NCI-H526 treated with DMSO at 0.1 percent for 48 hours (cell line): Measurements from ENCODE around the gene OMP.
A peak's percentile ranks its signal among the peaks of the same experiment; 100 is the strongest.

ENCODE experiments used
- DNase-seq: peaks from one replicate; lab custom pipeline; 2025; lab: John Stamatoyannopoulos, UW

The OMP gene

DNA sequence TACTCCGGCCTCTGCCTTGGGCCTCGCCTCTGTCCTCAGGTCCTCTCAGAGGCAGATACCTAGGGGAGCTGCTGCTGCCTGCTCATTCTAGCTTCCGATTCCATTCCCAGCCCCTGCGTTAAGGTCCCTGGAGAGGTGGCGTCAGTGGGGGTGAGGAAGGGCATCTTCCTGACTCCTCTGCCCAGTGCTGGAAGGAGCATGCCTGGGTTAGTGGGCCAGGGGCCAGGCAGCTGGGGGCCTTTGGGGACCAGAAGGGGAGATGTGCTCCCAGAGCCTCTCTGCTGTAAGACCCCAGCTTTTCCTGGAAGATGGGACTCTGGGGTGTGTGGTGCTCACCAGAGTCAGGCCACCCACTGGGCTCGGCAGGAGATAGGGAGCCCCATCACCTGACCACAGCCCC lies 21.8 kb downstream of the OMP start:
- DNase-seq, result no peak

DNA sequence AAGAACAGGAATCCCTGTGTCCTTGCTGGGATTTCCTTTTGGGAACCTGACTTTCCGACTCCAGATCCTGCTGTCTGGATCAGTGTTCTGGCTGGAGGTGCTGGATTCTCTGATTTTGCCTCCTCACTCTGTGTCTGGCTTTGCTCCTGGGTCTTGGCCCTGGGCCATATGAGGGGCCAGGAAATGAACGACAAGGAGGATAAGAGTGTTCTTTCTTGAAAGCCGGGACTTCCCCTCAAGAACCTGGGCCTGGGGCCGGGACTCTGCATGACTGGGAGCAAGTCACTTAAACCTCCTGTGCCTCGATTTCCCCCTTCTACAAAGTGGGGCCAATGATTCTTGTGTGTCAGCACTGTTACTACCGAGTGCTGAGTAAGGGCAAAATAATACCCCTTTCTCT lies 22.6 kb downstream of the OMP start:
- no peak for DNase-seq

DNA sequence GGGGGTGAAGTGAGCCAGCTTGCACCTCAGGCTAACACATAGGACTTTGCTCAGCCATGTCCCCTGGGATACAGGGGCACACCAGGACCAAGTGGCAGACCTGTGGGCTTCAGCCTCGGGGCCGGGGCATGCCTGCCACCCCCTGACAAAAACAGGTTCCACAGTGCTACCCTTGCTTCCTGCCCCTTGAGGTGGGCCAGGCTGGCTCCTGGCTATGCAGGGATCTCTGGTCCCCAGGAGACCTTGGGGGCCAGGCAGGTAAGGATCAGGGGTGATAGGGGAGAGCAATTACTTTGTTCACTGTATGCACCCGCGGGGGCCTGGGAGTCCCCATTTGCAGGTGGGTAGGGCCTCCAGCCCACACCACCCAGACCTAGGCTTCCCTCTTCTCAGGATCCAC lies 23.1 kb downstream of the OMP start:
- no peak for DNase-seq

DNA sequence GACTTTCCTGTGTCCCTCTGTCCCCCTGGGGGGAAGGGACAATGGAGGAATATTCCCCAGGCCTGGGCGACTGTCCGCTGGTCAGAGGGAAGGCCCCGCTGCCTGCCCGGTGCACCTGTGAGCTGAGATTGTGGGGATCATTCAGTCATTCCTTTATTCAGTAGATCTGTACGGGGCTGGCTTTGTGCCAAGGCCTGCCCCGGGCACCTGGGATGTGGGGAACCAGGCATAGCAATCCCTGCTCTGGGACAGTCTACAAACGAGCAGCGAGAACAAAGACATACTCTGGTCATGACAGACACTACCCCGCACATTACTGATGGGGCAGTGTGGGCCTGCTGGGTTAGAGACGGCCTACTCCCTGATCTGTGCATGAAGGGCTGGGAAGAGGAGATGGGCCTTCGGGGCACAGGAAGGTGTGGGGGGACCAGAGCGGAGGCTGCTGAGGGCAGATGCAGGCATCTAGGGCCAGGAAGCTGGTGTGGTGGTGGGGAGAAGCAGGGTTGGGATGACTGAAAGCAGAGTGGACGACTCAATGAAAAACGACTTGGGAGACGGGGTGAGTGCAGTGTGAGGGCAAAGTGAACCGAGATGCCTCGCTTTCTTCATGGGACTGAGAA lies 23.6 kb downstream of the OMP start:
- no peak for DNase-seq

DNA sequence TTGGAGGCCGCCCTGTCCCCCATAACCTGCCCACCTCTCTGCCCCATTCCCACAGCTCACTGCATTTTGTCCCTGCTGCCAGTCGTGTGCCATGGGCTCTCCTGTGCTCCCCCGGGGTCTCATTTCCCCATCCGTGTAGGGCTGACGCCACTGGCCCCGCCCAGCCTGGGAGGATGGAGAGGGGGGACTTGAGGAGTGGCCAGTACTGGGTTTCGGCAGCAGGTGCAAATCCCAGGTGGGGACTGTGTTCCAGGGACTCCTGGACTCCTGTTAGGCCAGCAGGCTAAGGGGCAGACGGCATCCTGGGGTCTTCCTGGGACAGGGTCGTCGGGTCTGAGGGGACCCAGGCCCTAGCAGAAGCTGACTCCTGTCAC lies 24.2 kb downstream of the OMP start:
- no peak for DNase-seq

DNA sequence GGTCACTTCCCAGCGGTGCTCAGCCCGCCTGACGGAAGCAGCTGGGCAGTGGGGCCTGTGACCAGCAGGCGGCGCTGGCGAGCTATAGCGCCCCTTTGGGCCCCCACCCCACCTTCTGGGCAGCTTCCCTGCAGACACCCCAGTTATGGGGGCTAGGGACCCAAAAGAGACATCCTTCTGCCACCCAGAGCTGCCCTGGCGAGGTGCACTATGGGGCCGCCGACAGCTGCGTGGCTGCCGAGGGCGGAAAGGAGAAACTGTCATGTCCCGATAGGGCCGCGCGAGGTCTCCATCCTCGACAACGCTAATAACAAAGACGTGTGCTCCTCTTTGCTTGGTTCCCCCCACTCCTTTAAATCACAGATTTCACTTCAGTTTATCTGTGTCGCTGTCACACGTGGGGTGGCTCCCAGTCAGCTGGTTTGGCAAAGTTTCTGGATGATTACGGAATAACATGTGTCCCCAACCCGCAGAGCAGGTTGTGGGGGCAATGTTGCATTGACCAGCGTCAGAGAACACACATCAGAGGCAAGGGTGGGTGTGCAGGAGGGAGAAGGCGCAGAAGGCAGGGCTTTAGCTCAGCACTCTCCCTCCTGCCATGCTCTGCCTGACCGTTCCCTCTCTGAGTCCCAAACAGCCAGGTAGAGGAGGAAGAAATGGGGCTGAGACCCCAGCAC lies 24.7 kb downstream of the OMP start:
- DNase-seq, result peak; percentile 28

DNA sequence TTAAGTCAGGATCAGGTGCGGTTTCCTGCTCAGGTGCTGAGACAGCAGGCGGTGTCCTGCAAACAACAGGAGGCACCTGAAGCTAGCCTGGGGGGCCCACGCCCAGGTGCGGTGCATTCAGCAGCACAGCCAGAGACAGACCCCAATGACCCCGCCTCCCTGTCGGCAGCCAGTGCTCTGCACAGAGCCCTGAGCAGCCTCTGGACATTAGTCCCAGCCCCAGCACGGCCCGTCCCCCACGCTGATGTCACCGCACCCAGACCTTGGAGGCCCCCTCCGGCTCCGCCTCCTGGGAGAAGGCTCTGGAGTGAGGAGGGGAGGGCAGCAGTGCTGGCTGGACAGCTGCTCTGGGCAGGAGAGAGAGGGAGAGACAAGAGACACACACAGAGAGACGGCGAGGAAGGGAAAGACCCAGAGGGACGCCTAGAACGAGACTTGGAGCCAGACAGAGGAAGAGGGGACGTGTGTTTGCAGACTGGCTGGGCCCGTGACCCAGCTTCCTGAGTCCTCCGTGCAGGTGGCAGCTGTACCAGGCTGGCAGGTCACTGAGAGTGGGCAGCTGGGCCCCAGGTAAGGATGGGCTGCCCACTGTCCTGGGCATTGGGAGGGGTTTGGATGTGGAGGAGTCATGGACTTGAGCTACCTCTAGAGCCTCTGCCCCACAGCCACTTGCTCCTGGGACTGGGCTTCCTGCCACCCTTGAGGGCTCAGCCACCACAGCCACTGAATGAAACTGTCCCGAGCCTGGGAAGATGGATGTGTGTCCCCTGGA lies 25.5 kb downstream of the OMP start, which contains the start of gene MYO7A:
TSS of gene MYO7A (plus strand) at position 327 of the 772 bp plus-strand sequence. CDS start 2,389 bp downstream, outside the sequence.
- peak; percentile 28 for DNase-seq

DNA sequence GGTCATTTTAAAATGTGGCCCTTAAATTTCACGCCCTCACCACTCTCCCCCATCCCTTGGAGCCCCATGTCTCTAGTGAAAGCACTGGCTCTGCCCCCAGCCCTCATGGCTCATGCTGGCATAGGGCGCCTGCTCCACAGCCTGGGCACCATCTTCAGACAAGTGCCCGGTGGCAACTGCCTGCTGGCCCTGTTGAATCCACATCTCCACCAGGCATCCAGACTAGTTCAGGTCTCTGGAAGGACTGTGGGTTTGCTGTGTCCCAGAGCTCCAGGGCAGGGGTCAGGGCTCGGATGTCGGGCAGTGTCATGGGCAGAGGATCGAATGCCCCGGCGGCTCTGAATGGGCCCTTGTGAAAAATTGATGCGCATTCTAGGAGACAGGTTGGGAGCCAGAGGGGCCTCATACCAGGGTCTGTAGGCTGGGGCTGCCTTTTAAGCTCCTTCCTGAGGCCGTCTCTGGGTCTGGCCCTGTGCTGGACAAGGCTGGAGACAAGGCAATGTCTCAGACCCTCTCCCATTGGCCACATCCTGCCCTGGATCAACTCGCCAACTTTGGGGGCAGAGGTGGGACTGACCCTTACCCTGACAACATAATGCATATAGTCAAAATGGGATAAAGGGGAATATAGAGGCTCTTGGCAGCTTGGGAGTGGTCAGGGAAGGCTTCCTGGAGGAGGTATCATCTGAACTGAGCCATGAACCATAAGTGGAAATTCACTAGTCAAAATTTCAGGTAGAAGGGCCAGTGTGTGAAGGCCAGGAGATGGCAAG lies 26.6 kb downstream of the OMP start:
- no peak for DNase-seq

DNA sequence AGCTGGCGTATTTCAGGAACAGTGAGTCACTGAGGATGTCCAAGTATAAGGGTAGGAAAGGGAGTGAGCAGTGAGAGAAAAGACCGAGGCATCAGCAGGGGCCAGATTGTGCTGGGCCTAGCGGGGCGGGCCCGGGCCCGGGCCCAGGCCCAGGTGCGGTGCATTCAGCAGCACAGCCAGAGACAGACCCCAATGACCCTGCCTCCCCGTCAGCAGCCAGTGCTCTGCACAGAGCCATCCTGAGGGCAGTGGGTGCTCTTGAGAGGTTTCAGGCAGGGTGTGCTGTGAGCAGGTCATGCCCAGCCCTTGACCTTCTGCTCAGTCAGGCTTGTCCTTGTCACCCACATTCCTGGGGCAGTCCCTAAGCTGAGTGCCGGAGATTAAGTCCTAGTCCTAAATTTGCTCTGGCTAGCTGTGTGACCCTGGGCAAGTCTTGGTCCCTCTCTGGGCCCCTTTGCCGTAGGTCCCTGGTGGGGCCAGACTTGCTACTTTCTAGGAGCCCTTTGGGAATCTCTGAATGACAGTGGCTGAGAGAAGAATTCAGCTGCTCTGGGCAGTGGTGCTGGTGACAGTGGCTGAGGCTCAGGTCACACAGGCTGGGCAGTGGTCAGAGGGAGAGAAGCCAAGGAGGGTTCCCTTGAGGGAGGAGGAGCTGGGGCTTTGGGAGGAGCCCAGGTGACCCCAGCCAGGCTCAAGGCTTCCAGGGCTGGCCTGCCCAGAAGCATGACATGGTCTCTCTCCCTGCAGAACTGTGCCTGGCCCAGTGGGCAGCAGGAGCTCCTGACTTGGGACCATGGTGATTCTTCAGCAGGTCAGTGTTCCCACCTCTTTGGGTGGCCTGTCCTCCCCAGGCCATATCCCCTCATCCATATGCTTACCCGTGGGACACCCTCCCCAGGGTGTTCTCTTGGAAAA lies 27.5 kb downstream of the OMP start:
- no peak for DNase-seq

DNA sequence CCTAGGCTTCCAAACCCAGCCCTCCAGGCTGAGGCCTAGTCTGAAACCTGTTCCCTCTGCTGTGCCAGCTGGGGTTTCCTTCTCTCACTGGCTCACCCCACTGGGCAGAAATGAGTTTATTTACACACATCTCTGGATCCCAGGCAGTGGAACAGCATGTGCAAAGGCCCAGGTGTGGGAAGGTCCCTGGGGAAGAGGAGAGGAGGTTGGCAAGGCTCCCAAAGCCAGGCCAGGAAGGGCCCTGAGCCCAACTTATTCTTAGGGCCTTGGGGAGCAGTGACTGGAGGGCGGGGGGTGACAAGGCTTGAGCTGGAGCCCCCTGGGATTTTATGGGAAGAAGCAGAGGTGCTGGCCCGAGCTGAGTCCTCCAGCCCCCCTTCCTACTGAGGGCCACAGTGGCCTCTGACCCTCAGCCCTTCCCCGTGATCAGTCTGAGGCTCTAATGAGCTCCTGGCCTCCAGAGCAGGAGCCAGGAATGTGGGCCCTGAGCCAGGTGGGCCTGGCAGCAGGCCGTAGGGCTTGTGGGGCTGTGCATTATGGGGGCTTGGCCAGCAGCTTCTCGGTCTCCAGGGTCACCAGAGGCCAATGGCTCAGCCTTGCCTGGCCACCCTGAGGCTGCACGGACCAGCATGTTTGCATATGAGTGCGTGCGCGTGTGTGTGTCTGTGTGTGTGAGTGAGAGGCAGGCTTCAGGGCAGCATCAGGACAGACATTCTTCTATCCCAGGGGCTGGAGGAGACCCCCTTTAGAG lies 28.3 kb downstream of the OMP start:
- DNase-seq, result no peak

DNA sequence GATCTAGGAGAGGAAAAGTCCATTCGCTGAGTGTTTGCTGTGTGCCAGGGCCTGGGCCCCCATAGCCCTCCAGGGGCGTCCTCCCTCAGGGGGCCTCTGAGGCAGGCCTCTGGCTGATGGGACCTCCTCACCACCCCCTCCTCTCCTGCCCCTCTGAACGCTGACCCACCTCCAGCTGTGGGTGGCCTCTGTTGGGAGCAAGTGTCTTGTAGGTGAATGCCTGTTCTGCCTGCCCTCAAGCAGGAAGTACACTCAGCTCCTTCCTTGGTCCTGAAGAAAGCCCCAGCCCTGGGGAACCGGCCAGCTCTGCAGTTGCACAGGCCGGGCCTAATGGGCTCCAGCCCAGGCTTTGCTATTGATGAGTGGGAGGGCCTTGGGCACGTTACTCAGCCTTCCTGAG lies 28.9 kb downstream of the OMP start:
- DNase-seq, result no peak

DNA sequence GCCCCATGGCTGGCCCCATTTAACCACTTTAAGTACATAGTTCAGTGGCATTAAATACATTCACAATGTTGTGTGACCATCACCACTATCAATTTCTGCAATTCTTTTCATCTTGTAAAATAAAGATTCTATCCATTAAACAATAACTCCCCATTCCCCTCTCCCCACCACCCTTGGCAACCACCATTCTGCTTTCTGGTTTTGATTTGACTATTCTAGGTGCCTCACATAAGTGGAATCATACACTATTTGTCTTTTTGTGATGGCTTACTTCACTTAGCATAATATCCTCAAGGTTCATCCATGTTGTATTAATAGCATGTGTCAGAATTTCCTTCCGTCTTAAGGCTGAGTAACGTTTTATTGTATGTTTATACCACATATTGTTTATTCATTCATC lies 32.4 kb downstream of the OMP start:
- DNase-seq, result no peak

DNA sequence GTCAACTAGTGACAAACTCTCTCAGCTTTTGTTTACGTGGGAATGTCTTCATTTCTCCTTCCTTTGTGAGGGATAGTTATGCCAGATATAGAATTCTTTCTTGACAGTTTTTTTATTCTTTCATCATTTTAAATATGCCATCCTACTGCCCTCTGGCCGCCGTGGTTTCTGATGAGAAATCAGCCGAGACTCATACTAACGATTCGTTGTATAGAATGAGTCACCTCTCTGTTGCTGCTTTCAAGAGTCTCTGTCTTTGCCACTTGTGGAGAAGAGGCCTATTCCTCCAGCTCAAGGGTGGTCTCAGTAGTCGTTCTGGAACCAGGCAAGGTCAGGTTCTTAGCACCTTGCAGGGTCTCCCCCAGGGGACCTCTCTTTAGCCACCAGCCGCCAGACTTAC lies 33.4 kb downstream of the OMP start:
- DNase-seq, result no peak

DNA sequence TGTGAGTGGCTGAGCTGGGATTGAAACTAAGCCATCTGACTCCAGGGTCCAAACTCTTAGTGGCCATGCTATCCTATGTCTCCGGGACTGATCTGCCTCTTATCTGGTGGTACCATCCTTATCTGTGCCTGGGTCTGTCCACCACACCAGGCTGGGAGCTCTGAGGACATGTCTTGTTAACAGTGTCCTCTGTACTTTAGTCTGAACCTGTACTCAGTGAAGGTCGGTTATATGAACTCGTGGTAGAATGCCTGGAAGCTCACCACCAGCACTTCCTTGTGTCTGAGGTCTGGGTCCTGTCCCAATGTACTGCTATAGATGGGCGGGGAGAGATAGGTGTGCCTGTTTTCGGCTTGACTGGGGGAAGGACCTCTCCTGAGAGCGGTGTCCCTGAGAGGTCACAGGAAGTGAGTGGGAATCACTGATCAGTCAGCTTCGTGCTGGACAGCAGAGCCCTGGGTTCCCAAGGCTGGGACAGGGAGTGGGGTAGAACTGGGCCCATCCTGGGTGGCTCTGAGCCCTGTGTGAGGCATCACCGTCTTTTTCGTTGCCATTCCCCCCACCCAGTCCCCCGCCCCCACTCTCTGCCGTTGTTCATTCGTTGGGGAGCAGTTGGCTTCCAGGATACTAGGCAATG lies 34.3 kb downstream of the OMP start:
- no peak for DNase-seq

DNA sequence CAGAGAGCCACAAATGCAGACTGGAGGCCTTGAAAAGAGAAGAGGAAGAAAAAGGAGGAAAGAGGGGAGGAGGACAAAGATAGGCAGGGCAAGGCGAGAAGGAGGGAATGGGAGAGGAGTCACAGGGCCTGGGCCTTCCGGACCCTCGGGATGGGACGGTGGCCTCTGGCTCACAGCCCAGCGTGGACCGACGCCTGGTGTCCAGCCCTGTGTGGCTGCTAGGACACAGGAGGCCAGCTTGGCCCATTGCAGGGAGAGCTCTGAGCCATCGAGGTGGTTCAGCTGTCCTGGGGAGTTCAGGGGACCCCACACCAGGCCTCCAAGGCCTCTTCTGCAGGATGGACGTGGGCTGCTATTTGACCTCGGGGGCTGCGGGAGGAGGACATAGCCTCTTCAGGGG lies 34.8 kb downstream of the OMP start:
- DNase-seq, result no peak

DNA sequence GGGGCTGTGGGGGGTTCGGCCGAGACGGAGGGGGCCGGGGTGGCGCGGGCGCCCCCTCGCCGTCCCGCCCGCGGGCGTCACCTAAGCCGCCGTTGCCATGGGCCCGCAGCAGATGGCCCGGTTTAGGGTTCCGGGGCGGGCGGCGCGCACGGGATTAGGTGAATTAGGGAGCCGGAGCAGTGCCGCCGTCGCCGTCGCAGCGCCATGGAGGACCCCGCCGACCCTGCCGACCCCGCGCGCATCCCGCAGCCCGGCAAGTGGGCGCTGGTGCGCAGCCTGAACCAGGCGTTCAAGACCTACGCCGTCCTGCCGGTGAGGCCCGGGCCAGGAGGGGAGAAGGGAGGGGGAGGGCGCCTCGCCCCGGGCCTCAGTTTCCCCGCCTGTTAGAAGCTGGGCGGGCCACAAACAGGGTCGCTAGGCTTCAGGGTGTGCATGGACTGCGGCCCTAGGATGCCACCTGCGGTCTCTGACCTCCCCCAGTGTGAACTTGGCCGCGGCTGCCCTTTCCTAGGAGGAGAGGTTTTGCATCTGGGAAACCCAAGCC lies 35.5 kb downstream of the OMP start:
- no peak for DNase-seq

DNA sequence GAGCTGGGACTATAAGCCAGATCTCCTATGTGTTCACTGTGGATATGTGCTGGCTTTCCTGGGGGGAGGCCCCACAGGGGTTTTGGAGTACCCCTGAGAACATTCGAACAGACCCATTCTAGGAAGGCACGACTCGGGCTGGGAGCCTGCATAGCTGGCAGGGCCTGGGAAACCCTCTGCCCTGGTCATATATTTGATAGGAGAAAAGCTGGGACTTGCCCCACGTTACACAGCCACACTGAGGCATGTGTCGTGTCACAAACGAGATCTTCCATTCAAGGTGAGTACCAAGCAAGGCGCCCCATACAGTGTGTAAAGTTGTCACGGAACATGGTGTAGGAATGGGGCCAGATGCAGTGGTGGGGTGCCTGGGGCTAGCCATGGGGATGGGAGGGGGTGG lies 36.6 kb downstream of the OMP start:
- no peak for DNase-seq

DNA sequence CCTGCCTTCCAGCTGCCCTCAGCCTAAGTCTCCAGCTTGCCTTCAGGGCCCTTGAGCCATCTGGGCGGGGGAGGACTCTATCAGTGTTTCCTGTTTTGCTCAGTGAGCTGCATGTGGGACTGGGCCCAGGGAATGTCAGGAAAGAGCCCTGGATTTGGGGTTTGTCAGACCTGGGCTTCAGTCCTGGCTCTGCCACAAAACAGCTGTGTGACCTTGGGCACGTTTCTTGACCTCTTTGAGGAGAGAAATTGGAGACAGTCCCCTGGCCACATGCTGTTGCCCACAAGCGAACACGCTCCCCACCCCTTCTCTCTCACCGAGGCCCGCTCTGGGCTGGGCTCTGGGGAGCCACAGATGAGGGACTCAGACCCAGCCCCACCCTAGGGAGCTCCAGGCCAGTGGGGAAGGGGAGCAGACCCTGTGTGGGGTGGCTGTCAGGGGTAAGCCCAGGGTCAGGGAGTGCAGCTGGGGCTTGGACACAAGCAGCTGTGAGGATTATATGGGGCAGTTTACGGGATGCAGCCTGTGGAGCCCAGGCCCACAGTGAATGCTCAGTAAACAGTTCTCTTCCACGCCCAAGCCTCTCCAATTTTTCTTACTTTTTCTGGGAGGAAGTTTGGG lies 37.7 kb downstream of the OMP start:
- no peak for DNase-seq

DNA sequence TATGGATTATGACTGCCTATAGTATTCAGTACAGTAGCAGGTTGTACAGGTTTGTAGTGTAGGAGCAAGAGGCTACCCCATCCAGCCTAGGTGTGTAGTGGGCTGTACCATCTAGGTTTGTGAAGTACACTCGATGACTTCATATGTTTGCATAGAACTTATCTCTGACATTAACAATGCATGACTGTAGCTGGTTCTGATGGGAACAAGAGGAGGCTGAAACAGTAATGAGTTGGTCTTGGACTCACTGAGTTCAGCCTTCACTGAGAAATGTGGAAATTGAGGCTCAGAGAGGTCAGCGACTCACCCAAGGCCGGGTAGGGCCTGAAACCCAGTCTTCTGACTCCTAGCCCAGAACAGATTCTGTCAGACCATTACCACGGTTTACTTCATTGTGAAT lies 38.4 kb downstream of the OMP start:
- DNase-seq, result peak; percentile 20

DNA sequence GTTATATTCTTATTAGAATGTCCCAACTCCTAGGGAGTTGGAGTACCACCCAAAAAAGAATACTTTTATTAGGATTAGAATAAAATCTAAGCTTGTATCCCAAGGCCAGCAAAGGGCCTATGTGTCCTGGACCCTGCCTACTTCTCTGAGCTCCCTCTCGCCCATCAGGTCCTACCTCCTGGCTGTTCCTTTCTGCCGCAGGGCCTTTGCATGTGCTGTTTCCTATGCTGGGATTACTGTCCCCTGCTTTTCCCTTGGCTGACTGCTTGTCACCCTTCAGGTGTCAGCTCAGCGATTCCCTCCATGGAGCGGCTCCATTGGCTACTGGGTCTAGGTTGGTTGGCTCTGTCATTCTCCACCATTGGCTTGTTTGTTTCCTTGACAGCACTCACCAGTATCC lies 38.8 kb downstream of the OMP start:
- no peak for DNase-seq
